HepG2 (cell line): Measurements from ENCODE around the gene ZNF385B. TPM values are rescaled to one million over a fixed set of nuclear protein-coding genes. Genes with fewer than 3 reads are reported as not detected.

ENCODE experiments used
- CCAR2 ChIP-seq: fragments of 200-400 bp; formaldehyde crosslinking; optimal IDR thresholded peaks from 2 replicates; pipeline ENCODE3; 2018; ENCODE audit warnings: low read depth, mild to moderate bottlenecking, low read length, moderate library complexity
- CREB3 ChIP-seq: sonication (generic); formaldehyde crosslinking; IDR thresholded peaks from 2 replicates; pipeline ENCODE4 v1.5.0; 2020; ENCODE audit warnings: missing genetic modification reagents
- DBP ChIP-seq: sonication (generic); formaldehyde crosslinking; IDR thresholded peaks from 2 replicates; pipeline ENCODE4 v1.4.0; 2020; ENCODE audit warnings: missing genetic modification reagents; ENCODE audit errors: not compliant biosample characterization
- HDAC2 ChIP-seq: sonication (generic); formaldehyde crosslinking; IDR thresholded peaks from 2 replicates; pipeline ENCODE4 v1.4.0; 2020; ENCODE audit warnings: missing genetic modification reagents
- HOXA5 ChIP-seq: sonication (generic); formaldehyde crosslinking; IDR thresholded peaks from 2 replicates; pipeline ENCODE4 v1.4.0; 2020; ENCODE audit warnings: missing genetic modification reagents
- KDM6A ChIP-seq: IDR thresholded peaks from 2 replicates; pipeline ENCODE4 v1.6.1; 2016; ENCODE audit warnings: low read depth
- KLF6 ChIP-seq: IDR thresholded peaks from 2 replicates; pipeline ENCODE4 v1.8.0; 2016; ENCODE audit warnings: missing biosample characterization, missing genetic modification reagents
- NFYB ChIP-seq: sonication (generic); formaldehyde crosslinking; IDR thresholded peaks from 2 replicates; pipeline ENCODE4 v1.4.0; 2020; ENCODE audit warnings: missing genetic modification reagents
- POGZ ChIP-seq: sonication (generic); formaldehyde crosslinking; IDR thresholded peaks from 2 replicates; pipeline ENCODE4 v1.4.0; 2020; ENCODE audit warnings: mild to moderate bottlenecking, missing genetic modification reagents
- PRDM15 ChIP-seq: sonication (generic); formaldehyde crosslinking; IDR thresholded peaks from 2 replicates; pipeline ENCODE4 v1.4.0; 2020; ENCODE audit warnings: missing genetic modification reagents
- SALL1 ChIP-seq: sonication (generic); formaldehyde crosslinking; IDR thresholded peaks from 2 replicates; pipeline ENCODE4 v1.8.0; 2022; ENCODE audit warnings: mild to moderate bottlenecking, missing genetic modification reagents
- SMAD9 ChIP-seq: sonication (generic); formaldehyde crosslinking; IDR thresholded peaks from 2 replicates; pipeline ENCODE4 v1.5.1; 2020; ENCODE audit warnings: mild to moderate bottlenecking, missing genetic modification reagents
- SP5 ChIP-seq: IDR thresholded peaks from 2 replicates; pipeline ENCODE4 v1.6.1; 2016; ENCODE audit warnings: low read depth, borderline replicate concordance
- TCF12 ChIP-seq, 2 experiments: fragments of 450-650 bp in 1 of 2; sonication (generic) in 1 of 2; formaldehyde crosslinking in 1 of 2; IDR thresholded peaks; 2 replicates each; pipeline versions ENCODE4 v1.6.1 to v1.8.0; 2017 to 2022; ENCODE audit warnings: antibody characterized with exemption in 1 of 2, mild to moderate bottlenecking in 1 of 2, missing genetic modification reagents in 1 of 2, moderate library complexity in 1 of 2
- YEATS4 ChIP-seq: sonication (generic); formaldehyde crosslinking; IDR thresholded peaks from 2 replicates; pipeline ENCODE4 v1.4.0; 2020; ENCODE audit warnings: missing genetic modification reagents, borderline replicate concordance
- ZBTB43 ChIP-seq: sonication (generic); formaldehyde crosslinking; conservative IDR thresholded peaks from 2 replicates; pipeline ENCODE4 v1.4.0; 2020; ENCODE audit warnings: missing genetic modification reagents
- ZBTB46 ChIP-seq: sonication (generic); formaldehyde crosslinking; IDR thresholded peaks from 2 replicates; pipeline ENCODE4 v1.4.0; 2020; ENCODE audit warnings: mild to moderate bottlenecking, missing genetic modification reagents, borderline replicate concordance
- ZNF34 ChIP-seq: sonication (generic); formaldehyde crosslinking; IDR thresholded peaks from 2 replicates; pipeline ENCODE4 v1.4.0; 2020; ENCODE audit warnings: mild to moderate bottlenecking, missing genetic modification reagents, borderline replicate concordance
- ZNF567 ChIP-seq: sonication (generic); formaldehyde crosslinking; IDR thresholded peaks from 2 replicates; pipeline ENCODE4 v1.8.1; 2023; ENCODE audit warnings: mild to moderate bottlenecking, missing genetic modification reagents, borderline replicate concordance
- ZNF644 ChIP-seq: IDR thresholded peaks from 2 replicates; pipeline ENCODE4 v1.6.1; 2016; ENCODE audit warnings: low read depth
- polyA plus RNA-seq, 8 experiments: library from polyadenylated mRNA; depleted of rRNA in 3 of 8; stranded (reverse) in 7 of 8; unstranded in 1 of 8; fragments of >200 nt; fragmentation: Illumina TruSeq in 4 of 8; extraction: Trizol in 4 of 8; gene quantifications; 2 replicates each; pipeline versions ENCODE4 v1.2.1 to v1.2.3, GENCODE V29; 2011 to 2016; ENCODE audit warnings: low read depth in 4 of 8, missing spikeins in 1 of 8, mixed read lengths in 1 of 8; ENCODE audit not compliant: insufficient read depth in 1 of 8
- total RNA-seq, 5 experiments: library from RNA; depleted of rRNA; stranded (reverse); fragments of >200 nt; fragmentation: Illumina TruSeq; extraction: Trizol; gene quantifications; 2 replicates each; pipeline ENCODE4 v1.2.3, GENCODE V29; 2016; ENCODE audit warnings: low read depth in 1 of 5

Gene ZNF385B
- total and polyA plus RNA-seq, 2 of the 13 experiments (the other 11 are each of a cell fraction or from before 2014, with no cell fraction given) = 3.3 to 6.7 TPM

GRCh38 chr2:179558010-179558934, 303.1 kb downstream of the ZNF385B start (continued):
- TF ChIP-seq CREB3 (CRISPR knock-in tag) (0 out of 2 replicates have a peak, but pooled peaks have one; percentile 57), ZNF34 (CRISPR knock-in tag) (no peak), SP5 (CRISPR knock-in tag) (peak; percentile 6; the same call in 1 of the 2 replicates), ZBTB46 (CRISPR knock-in tag) (no peak), NFYB (CRISPR knock-in tag) (no peak), KDM6A (peak; percentile 68; the same call in 1 of the 2 replicates), ZNF567 (no peak), YEATS4 (CRISPR knock-in tag) (peak; percentile 11; the same call in 1 of the 2 replicates), ZBTB43 (CRISPR knock-in tag) (peak; percentile 52; the same call in 1 of the 2 replicates), ZNF644 (CRISPR knock-in tag) (peak; percentile 93), POGZ (CRISPR knock-in tag) (peak; percentile 55; the same call in 1 of the 2 replicates), CCAR2 (no peak), KLF6 (CRISPR knock-in tag) (no peak), HDAC2 (CRISPR knock-in tag) (peak; percentile 40), PRDM15 (CRISPR knock-in tag) (peak; percentile 23; the same call in 1 of the 2 replicates), TCF12 (IDR thresholded peaks at IDR 0.05) (no peak), TCF12 (CRISPR knock-in tag; IDR thresholded peaks at IDR 0.05) (0 out of 2 replicates have a peak, but pooled peaks have one; percentile 24), DBP (CRISPR knock-in tag) (peak; percentile 60), SALL1 (CRISPR knock-in tag) (peak; percentile 45), HOXA5 (CRISPR knock-in tag) (no peak), SMAD9 (no peak)
